HG02678 (cell line): Measurements from ENCODE around the gene ZNF687.

Experiments used
- ATAC-seq: cut with Tn5 transposase; IDR thresholded peaks from one replicate; pipeline ENCODE4 v1.9.1; 2021; ENCODE audit warnings: mild to moderate bottlenecking, moderate library complexity; ENCODE audit not compliant: unreplicated experiment

ZNF687 gene, protein sequence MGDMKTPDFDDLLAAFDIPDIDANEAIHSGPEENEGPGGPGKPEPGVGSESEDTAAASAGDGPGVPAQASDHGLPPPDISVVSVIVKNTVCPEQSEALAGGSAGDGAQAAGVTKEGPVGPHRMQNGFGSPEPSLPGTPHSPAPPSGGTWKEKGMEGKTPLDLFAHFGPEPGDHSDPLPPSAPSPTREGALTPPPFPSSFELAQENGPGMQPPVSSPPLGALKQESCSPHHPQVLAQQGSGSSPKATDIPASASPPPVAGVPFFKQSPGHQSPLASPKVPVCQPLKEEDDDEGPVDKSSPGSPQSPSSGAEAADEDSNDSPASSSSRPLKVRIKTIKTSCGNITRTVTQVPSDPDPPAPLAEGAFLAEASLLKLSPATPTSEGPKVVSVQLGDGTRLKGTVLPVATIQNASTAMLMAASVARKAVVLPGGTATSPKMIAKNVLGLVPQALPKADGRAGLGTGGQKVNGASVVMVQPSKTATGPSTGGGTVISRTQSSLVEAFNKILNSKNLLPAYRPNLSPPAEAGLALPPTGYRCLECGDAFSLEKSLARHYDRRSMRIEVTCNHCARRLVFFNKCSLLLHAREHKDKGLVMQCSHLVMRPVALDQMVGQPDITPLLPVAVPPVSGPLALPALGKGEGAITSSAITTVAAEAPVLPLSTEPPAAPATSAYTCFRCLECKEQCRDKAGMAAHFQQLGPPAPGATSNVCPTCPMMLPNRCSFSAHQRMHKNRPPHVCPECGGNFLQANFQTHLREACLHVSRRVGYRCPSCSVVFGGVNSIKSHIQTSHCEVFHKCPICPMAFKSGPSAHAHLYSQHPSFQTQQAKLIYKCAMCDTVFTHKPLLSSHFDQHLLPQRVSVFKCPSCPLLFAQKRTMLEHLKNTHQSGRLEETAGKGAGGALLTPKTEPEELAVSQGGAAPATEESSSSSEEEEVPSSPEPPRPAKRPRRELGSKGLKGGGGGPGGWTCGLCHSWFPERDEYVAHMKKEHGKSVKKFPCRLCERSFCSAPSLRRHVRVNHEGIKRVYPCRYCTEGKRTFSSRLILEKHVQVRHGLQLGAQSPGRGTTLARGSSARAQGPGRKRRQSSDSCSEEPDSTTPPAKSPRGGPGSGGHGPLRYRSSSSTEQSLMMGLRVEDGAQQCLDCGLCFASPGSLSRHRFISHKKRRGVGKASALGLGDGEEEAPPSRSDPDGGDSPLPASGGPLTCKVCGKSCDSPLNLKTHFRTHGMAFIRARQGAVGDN

DNA sequence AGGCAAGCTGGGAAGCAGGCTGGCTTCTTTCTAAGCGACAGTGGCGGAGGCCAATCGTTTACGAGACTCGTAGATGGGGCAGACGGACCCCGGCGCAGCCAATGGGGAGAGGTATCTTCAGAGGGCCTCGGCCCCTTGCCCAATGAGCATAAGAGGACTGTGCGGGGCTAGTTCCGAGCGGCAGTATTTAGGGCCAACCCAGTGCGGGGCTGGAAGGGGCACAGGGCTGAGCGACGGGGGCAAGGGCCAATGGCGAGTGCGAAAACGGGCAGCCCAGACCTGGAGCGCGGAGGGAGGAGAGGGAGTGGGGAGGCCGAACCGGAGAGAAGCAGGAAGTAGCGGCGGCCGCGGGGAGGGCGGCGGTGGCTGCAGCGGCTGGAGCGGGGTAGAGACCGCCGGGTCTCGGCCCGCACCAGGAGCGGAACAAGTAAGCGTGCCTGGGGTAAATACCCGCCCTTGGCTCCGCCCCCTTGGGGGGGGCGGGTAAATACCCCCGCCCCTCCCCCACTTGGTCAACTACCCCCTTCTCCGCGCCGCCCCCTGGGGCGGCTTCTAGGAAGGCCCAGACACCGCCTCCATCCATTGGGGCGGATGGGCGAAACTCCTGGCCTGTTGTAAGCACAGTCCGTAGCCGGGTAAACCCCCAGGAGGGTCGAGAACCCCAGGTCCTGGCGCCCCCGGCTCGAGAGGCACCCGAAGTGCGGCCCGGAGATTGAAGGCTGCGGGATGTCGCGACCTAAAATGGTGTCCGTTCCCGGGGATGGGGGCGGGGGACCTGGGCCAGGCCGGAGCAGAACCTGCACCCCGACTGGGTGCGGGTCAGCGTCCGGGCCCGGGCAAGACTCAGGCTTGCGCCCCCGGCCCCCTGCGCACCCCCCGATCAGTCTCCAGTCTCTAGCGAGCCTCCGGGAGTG lies at the start of gene ZNF687:
Gene ZNF687, plus strand, starts transcription at position 331 of the 914 bp plus-strand sequence. CDS start 3,993 bp downstream, outside the sequence.
- ATAC-seq, result peak; percentile 86

DNA sequence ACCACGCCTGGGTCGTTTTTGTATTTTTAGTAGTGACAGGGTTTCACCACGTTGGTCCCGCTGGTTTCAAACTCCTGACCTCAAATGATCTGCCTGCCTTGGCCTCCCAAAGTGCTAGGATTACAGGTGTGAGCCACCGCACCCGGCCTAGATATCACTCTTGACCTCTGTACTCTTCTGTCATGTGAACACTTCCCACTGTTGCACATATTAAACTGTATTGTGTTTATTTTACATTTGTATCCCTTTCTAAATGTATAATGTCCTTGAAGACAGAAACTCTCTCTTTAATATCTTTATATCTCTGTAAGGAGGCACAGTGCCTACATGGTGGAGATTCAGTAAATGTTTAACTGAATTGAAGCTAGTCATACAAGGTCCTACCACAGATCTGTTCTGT lies 46.9 kb upstream of the ZNF687 start:
- no peak for ATAC-seq

DNA sequence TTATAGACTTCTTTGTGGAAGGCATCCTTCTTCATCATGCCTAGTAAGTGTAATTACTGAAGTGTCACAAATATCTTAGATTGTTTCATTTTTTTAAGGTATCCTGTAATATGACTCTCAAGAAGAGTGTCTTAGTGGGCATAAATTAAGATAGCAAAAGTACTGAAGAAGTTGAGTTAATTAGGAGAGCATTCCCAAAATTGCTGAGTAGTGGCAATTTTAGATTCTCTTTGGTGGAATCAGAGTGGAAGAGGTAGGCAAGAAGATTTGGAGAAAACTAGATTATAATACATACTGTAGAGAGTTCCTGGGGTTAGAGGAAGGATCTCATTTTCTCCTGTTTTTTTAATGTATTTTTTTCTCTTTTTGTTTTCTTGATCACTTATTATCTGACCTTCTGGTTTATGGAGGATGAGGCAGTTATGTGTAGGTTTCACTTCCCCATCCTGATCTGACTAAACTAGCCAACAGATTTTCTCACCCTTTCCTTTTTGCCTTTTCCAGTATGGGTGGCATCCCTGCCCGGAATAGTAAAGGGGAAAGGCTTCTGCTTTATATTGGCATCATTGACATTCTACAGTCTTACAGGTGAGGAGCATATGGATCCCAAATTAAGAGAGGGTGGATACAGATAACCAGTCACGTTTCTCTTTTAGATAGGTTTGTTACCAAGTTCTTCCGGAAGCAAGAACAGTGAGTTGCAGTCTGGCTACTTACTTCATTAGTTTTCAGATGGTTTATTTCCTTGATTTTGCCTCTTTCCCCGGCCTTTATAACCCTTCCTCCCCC lies 44.2 kb upstream of the ZNF687 start:
- ATAC-seq, result no peak

DNA sequence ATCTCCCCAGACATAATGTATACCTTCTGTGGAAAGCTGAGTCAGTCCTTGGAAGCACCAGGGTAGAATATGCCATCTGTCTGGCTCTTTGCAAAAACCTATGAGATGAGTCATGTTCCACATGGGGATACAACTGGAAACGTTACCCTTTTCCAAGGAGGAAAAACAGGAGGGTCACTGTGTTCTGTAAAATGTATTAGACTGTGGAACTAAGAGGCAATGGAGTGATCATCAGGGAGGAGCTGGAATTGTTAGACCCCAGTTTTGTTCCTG lies 43.7 kb upstream of the ZNF687 start:
- ATAC-seq, result no peak

DNA sequence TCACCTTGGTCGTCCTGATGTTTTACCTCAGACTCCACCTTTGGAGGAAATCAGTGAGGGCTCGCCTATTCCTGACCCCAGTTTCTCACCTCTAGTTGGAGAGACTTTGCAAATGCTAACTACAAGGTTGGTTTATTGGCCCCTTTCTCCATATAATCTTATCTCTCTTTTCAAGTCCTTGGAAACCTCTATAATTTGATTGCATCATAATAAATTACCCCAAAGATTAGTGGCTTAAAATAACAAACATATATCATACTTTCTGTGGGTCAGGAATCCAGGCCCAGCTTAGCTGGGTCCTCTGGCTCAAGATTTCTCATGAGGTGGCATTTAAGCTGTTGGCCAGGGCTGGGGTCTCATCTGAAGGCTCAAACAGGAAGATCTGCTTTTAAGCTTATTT lies 39.7 kb upstream of the ZNF687 start:
- ATAC-seq, result no peak

DNA sequence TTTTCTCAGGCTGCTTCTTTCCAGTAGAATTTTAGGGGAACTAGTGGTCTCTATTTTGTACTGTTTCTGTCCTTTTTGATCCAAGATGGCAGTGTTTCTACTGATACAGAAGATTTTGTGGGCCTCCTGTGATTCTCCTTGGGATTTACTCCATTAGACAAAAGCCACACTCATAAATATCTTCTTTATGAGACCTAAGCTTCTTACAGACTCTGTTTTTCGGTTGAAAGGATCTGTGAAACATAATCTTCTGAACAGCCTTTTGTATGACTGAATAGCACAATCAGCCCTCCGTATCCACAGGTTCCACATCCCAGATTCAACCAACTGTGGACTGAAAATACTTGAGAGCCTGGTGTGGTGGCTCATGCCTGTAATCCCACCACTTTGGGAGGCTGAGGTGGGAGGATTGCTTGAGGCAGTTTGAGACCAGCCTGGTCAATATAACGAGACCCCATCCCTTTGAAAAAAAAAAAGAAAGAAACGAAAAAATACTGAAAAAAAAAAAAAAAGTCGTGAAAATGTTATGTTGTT lies 38.3 kb upstream of the ZNF687 start:
- no peak for ATAC-seq

DNA sequence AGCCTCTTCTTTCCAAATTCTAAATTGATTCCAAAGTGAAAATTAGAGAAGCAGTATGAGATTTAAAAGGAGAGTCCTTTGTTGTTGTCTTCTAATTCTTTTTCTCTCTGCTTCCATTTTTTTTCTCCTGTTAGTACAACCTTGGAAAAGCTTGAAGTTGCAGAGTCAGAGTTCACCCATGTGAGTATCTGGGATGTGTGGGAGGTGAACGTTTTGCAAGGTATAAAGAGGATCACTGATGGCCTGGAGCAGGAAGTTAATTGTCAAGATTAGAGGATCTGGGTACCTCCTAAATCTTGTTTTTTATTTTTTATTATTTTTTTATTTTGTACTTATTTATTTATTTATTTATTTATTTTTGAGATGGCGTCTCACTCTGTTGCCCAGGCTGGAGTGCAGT lies 35.3 kb upstream of the ZNF687 start:
- ATAC-seq, result no peak

DNA sequence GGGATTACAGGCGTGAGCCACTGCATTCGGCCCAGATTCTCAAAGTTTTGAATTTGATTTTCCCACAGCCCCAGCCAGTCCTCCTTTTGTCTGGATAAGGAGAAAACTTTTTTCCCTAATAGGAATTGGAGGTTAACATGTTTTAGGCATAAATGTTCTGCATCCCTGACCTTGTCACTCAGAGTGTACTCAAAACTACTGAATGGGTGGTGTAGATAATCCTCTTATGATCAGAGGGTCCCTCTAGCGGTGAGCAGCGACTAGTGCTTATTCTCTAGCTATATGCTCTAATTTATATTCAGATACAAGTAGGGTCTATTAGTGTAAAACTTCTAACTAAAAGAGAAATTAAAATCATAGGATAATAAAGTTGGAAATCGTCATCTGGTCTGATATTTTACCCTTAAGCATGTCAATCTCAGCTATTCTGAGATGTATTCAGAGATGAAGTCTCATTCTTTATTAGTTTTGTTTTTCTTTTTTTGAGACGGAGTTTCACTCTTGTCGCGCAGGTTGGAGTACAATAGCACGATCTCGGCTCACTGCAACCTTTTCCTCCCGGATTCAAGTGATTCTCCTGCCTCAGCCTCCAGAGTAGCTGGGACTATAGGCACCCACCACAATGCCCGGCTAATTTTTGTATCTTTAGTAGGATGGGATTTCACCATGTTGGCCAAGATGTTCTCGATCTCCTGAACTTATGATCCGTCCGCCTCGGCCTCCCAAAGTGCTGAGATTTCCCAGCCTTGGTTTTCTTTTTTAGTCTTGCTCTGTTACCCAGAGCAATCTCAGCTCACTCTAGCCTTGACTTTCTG lies 30.2 kb upstream of the ZNF687 start:
- ATAC-seq, result peak; percentile 63

DNA sequence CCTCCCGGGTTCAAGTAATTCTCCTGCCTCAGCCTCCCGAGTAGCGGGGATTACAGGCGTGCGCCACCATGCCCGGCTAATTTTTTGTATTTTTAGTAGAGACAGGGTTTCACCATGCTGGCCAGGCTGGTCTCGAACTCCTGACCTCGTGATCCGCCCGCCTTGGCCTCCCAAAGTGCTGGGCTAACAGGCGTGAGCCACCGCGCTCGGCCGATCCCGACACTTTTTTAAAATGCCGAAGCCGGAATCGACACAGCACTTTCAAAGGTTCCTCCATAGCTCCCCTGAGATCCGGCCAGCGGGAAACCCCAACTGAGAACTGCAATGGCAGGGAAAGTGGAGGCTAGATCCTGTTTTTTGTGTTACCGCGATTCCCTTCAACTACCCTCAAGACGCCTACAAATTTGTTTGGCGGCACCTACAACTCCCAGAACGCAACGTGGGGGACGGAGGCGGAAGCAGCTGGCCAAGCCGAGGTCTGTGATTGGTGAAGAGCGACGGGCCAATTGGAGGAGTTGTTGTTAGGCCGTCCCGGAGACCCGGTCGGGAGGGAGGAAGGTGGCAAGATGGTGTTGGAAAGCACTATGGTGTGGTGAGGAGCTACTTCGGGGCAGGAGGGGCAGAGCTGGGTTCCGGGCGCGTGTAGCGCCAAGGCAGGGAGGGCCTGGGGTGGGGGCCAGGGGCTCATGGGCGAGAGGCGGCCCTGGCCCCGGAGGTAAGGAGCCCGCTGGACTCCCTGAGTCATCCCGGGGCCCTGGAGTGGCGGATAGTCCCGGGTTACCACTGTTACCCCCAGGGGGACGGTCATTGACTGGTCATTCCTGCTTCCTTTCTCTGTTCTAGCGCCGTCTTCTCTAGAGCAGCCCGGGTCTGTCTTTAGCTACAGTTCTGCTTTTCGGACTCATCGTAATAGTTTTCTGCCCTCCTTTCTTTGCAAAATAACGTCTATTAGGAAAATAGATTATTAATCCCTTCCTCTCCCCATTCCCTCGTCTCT lies 27.6 kb upstream of the ZNF687 start, which contains the start of gene PSMD4:
Gene PSMD4, plus strand, starts transcription at position 518 of the 997 bp plus-strand sequence. Its CDS starts 49 bp downstream, at position 567.
- ATAC-seq, result peak; percentile 83

DNA sequence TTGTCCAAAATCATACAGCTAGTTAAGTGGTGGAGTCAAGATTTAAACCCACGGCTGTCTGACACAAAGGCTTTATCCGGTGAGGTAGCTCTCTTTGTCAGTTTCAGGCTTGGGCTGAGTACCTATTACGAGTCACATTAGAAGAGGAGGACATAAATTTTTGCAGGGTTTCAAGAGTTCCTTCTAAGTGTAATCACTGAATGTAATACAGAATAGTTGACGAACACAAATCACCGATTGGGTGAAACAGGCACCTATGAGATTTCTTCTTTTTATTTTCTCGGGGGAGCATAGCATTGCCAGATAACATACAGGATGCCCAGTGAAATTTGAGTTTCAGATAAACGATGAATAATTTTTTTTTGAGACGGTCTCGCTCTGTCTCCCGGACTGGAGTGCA lies 26.7 kb upstream of the ZNF687 start:
- no peak for ATAC-seq

DNA sequence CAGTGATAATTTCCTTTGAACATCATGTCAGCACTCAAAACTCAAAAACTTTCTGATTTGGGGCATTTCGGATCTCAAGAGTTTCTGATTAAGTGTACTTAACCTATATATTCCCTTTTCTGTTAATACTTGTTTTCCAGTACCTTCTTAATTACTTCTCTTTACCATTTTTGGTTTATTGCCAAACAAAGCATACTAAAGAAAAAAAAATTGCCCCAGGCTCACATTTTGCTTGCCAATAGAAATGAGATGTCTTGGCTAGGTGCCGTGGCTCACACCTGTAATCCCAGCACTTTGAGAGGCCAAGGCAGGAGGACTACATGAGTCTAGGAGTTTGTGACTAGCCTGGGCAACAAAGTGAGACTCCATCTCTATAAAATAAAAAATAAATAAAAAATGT lies 22.7 kb upstream of the ZNF687 start:
- no peak for ATAC-seq

DNA sequence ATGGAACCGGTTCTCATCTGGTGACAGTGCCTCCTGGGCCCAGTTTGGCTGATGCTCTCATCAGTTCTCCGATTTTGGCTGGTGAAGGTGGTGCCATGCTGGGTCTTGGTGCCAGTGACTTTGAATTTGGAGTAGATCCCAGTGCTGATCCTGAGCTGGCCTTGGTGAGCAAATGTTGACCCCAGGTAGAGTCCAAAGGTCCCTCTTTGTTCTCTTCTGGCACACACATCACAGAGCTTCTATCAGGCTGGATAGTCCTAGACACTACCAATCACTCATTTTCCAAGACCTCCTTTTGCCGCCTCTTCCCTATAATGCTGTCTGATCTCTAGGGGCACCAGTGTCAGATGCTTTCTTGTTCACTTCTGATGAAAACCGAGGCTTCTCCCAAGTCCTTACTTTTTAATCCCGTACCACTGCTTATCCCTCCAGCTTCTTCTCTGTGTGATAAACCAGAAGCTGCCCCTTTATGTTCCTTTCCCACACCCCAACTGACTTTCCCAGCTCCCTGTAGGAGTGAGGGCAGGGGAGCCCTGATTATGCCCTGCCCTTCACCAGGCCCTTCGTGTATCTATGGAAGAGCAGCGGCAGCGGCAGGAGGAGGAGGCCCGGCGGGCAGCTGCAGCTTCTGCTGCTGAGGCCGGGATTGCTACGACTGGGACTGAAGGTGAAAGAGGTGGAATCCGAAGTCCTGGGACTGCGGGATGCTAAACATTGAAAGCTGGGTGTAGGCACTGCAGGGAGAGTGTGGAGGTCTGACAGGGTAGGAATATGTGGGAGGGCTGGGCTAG lies 16.5 kb upstream of the ZNF687 start:
- no peak for ATAC-seq

DNA sequence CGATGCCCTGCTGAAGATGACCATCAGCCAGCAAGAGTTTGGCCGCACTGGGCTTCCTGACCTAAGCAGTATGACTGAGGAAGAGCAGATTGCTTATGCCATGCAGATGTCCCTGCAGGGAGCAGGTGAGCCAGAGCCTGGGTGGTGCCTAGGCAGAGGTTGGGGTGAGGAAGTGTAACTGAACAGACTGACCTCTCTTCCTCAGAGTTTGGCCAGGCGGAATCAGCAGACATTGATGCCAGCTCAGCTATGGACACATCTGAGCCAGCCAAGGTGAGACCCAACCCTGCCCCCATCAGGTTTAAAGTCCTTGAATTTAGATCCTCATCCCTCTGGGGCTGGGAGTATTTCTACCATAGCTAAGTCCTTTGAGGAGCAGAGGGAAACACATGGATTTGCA lies 15.8 kb upstream of the ZNF687 start:
- ATAC-seq, result no peak

DNA sequence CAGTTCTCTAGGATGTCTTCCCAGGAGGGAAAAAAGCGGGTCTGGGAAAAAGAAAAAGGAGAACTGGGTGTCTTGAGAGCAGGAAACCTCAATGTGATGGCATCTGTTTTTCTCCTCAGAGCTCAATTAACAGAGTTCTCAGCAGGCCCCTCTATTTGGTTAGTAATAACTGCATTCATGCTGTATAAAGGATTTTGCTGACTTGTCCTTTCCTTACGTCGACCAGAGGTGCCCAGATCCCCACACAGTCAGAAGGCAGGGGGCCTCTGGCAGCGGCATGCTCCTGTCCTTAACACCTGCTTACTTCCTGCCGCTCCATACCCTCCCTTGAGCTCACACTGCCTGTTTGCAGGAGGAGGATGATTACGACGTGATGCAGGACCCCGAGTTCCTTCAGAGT lies 15.3 kb upstream of the ZNF687 start:
- no peak for ATAC-seq

DNA sequence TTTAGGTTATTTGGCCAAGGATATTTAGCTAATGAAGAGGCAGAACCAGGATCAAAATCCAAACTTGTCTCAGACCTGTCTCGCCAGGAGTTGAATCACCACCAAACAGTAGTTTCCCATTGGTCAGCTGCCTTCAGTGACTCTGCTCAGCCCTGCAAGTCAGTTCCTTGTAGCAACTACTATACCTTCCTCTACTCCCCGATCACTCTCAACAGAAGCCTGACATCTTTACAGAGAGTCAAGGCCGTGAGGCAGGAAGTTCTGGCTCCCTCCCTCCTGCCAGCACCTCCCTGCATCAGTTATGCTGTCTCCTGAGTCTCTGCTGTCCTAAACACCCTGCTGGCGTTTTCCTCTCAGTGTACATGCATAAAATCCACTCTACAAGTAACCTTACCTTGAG lies 14.3 kb upstream of the ZNF687 start:
- no peak for ATAC-seq

DNA sequence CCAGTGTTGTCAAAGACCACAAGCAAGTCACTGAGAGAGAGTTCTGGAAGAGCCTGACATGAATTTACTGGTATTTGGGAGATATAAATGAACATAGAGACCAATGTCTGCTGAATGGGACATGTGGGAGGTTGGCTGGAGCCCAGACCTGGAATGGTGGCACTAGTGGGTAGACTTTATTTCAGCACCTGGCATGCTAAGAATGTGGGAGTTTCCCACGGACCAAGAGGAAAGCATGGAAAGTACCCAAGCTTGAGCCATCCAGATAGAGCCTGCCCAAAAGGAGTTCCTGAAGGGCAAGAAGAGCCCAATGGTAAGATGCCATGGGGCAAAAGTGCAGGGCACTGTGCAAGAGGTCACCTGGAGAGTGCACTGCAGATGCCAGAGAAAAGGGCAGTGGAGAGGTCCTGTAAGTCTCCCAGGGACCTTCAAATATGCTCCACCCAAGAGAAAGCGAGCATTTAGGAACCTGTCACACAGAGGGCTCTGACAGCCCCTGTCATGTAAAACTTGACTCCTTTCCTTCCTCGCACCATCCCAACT lies 8.1 kb upstream of the ZNF687 start:
- no peak for ATAC-seq
